ENCODE measurements around the gene SLC25A18. TPM values are rescaled to one million over a fixed set of nuclear protein-coding genes. Genes with fewer than 3 reads are reported as not detected.

Gene SLC25A18
- total and polyA plus RNA-seq, 2 of the 4 experiments (the other 2 are of a cell fraction), result 0.05 TPM; not detected in 1

DNA sequence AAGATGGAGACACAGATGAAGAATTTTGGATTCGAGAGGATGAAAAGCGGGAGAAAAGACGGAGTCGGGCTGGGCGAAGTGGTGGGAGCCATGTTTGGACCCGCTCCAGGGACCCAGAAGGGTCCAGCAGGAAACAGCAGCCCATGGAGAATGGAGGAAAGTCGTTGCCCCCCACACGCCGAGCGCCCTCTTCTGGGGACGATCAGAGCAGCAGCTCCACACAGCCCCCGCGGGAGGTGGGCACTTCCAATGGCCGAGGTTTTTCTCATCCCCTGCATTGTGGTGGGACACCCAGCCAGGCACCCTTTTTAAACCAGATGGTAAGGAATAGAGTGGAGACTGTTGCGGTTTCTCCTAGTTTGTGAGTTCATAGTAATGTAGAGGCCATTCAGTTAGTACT is 22.8 kb upstream of the SLC25A18 start:
- Histone ChIP-seq H2AK9ac (replicated peaks; ENCODE audit: low read depth, low read length, poor library complexity) (no peak overlapping the region), H3K23ac (ENCODE audit: low read depth, low read length) (no peak overlapping the region), H2BK15ac (ENCODE audit: low read depth, low read length) (no peak overlapping the region), H3K9me1 (ENCODE audit: insufficient read depth, low read length) (no peaks in the 10 kb centered on the region), H3K9ac (ENCODE audit: low read depth, low read length) (no peak overlapping the region), H3K4me1 (ENCODE audit: control insufficient read depth, insufficient read depth, low read length) (no peaks in the 10 kb centered on the region), H3K4me2 (ENCODE audit: low read depth, low read length) (no peak overlapping the region), H3K9me3 (ENCODE audit: control insufficient read depth, insufficient read depth, low read length) (no peaks in the 10 kb centered on the region), H4K20me1 (ENCODE audit: insufficient read depth, low read length) (no peaks in the 10 kb centered on the region), H2AK5ac (ENCODE audit: low read depth, low read length) (no peak overlapping the region), H3K4ac (ENCODE audit: low read depth, low read length) (no peak overlapping the region), H4K91ac (ENCODE audit: insufficient read depth, low read depth, low read length) (no peak overlapping the region), H3K27ac (ENCODE audit: insufficient read depth, low read length) (no peak overlapping the region), H4K8ac (ENCODE audit: low read depth in 2 of 2, low read length in 2 of 2) (no peak overlapping the region), H3K79me1 (ENCODE audit: low read depth in 1 of 2, low read length in 2 of 2) (no peaks in the 10 kb centered on the region), H3K56ac (ENCODE audit: extremely low read depth, insufficient read depth, low read length) (no peak overlapping the region), H4K5ac (ENCODE audit: low read depth, low read length) (no peak overlapping the region), H3K27me3 (ENCODE audit: control insufficient read depth, insufficient read depth, low read length) (peaks cover 1% of the 10 kb centered on the region; the same call in 1 of the 2 replicates), H2BK20ac (ENCODE audit: low read depth, low read length) (no peak overlapping the region), H2BK120ac (ENCODE audit: low read depth, low read length) (no peak overlapping the region), H3K36me3 (ENCODE audit: control insufficient read depth, insufficient read depth, low read length) (no peaks in the 10 kb centered on the region), H3K14ac (replicated peaks; ENCODE audit: low read depth, low read length) (no peak overlapping the region), H3K4me3 (ENCODE audit: insufficient read depth, low read depth, low read length) (no peak overlapping the region), H2AFZ (replicated peaks; ENCODE audit: low read length, poor library complexity) (no peak overlapping the region), H2BK5ac (ENCODE audit: low read depth, low read length, poor library complexity, severe bottlenecking) (no peak overlapping the region), H3K18ac (ENCODE audit: low read depth, low read length) (no peak overlapping the region)
- no peak for TF ChIP-seq RFX5 (IDR thresholded peaks at IDR 0.05; ENCODE audit: low read depth, low read length)
- TF ChIP-seq BHLHE40 (IDR thresholded peaks at IDR 0.05; ENCODE audit: low read depth, low read length), result no peak
- no peak for TF ChIP-seq SMC3 (IDR thresholded peaks at IDR 0.05; ENCODE audit: low read depth, low read length)
- no peak for TF ChIP-seq RAD21 (IDR thresholded peaks at IDR 0.05; ENCODE audit: low read length)
- TF ChIP-seq MAFK (IDR thresholded peaks at IDR 0.05; ENCODE audit: low read depth, low read length), result no peak
- no peak for TF ChIP-seq CHD1 (IDR thresholded peaks at IDR 0.05; ENCODE audit: low read depth, low read length)
- TF ChIP-seq, protein P1, sequence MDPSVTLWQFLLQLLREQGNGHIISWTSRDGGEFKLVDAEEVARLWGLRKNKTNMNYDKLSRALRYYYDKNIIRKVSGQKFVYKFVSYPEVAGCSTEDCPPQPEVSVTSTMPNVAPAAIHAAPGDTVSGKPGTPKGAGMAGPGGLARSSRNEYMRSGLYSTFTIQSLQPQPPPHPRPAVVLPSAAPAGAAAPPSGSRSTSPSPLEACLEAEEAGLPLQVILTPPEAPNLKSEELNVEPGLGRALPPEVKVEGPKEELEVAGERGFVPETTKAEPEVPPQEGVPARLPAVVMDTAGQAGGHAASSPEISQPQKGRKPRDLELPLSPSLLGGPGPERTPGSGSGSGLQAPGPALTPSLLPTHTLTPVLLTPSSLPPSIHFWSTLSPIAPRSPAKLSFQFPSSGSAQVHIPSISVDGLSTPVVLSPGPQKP (IDR thresholded peaks at IDR 0.05; ENCODE audit: borderline replicate concordance, low read depth, low read length), result no peak
- TF ChIP-seq RCOR1 (IDR thresholded peaks at IDR 0.05; ENCODE audit: insufficient replicate concordance, low read length), result no peak
- no peak for TF ChIP-seq CEBPB (IDR thresholded peaks at IDR 0.05; ENCODE audit: low read depth, low read length)
- TF ChIP-seq NFE2L2 (IDR thresholded peaks at IDR 0.05; ENCODE audit: low read depth, low read length), result no peak
- TF ChIP-seq, protein P2, sequence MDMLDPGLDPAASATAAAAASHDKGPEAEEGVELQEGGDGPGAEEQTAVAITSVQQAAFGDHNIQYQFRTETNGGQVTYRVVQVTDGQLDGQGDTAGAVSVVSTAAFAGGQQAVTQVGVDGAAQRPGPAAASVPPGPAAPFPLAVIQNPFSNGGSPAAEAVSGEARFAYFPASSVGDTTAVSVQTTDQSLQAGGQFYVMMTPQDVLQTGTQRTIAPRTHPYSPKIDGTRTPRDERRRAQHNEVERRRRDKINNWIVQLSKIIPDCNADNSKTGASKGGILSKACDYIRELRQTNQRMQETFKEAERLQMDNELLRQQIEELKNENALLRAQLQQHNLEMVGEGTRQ (IDR thresholded peaks at IDR 0.05; ENCODE audit: low read depth, low read length), result no peak
- no peak for TF ChIP-seq POLR2A (IDR thresholded peaks at IDR 0.05; ENCODE audit: low read depth, low read length)
- no peak for TF ChIP-seq MAZ (IDR thresholded peaks at IDR 0.05; ENCODE audit: borderline replicate concordance, low read depth, low read length)
- TF ChIP-seq MXI1 (IDR thresholded peaks at IDR 0.05; ENCODE audit: borderline replicate concordance, low read depth, low read length), result no peak
- 95 to 100% methylated on average over 2 to 6 of the region's 15 CpGs for WGBS, 2 experiments (ENCODE audit: extremely low coverage in 2 of 2, insufficient read length in 1 of 2)
- dilution Hi-C loops (cut with HindIII; ENCODE audit: low sequenced_read_pairs, unreplicated experiment) (no loop called here), intact Hi-C loops (cut with micrococcal nuclease) (no loop called here), in situ Hi-C loops (cut with MboI; ENCODE audit: low sequenced_read_pairs) (no loop called here)
- BruUV-seq (replicated peaks), result no TSS peak
- no peak for DNase-seq
- ATAC-seq (ENCODE audit: low read depth), result no peak
- POLR2A ChIA-PET (ENCODE audit: unreplicated experiment), result no interaction called here
- CTCF ChIA-PET, result no interaction called here

Measured in IMR-90 (cell line).